ENCODE results near the gene CLPSL1. TPM values are rescaled to one million over a fixed set of nuclear protein-coding genes. Genes with fewer than 3 reads are reported as not detected.

The CLPSL1 gene
- total RNA-seq, 1 donor from 2014 or later, result not detected

DNA sequence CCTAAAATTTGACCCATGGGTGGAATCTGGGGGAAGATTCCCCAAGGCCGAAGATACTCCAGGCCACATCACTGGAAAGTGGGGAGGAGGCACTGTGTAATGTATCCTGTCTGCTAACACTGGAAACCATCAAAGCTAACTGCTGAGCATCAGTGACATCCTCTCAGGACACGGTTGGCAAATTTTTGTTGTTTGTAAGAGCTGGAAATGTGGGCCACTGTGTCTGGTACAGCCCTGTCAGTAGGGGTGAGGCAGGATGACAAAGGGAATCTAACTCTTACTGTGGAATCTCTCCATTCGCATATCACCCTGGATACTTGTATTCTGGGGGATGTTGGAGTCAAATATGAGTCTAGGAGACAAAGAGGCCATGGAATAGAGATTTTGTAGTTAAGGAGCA is 21.4 kb upstream of the CLPSL1 start:
- Histone ChIP-seq H3K27ac (no peak overlapping the region), H3K9ac (no peak overlapping the region), H2AFZ (replicated peaks) (peak overlapping the region; percentile 18), H3K79me2 (ENCODE audit: low read depth) (no peaks in the 10 kb centered on the region), H4K20me1 (ENCODE audit: low read depth) (no peaks in the 10 kb centered on the region), H3K4me2 (no peak overlapping the region), H3K9me3 (ENCODE audit: low read depth) (no peaks in the 10 kb centered on the region), H3K27me3 (no peaks in the 10 kb centered on the region), H3K36me3 (no peaks in the 10 kb centered on the region), H3K4me3 (no peak overlapping the region), H3K4me1 (peaks cover 15% of the 10 kb centered on the region), H3F3A (ENCODE audit: low read depth) (peaks cover 42% of the 10 kb centered on the region)
- DNase-seq (ENCODE audit: low spot score), result no peak
- Mint-ChIP-seq H3K9me3 (peaks cover 7% of the 10 kb centered on the region), H3K36me3 (no peaks in the 10 kb centered on the region), H3K4me1 (peaks cover 38% of the 10 kb centered on the region), H3K27ac (no peak overlapping the region), H3K4me3 (no peak overlapping the region), H3K27me3 (ENCODE audit: insufficient read depth, low read depth) (peaks cover 10% of the 10 kb centered on the region)
- TF ChIP-seq, protein P1, sequence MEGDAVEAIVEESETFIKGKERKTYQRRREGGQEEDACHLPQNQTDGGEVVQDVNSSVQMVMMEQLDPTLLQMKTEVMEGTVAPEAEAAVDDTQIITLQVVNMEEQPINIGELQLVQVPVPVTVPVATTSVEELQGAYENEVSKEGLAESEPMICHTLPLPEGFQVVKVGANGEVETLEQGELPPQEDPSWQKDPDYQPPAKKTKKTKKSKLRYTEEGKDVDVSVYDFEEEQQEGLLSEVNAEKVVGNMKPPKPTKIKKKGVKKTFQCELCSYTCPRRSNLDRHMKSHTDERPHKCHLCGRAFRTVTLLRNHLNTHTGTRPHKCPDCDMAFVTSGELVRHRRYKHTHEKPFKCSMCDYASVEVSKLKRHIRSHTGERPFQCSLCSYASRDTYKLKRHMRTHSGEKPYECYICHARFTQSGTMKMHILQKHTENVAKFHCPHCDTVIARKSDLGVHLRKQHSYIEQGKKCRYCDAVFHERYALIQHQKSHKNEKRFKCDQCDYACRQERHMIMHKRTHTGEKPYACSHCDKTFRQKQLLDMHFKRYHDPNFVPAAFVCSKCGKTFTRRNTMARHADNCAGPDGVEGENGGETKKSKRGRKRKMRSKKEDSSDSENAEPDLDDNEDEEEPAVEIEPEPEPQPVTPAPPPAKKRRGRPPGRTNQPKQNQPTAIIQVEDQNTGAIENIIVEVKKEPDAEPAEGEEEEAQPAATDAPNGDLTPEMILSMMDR (IDR thresholded peaks at IDR 0.05), result no peak
- TF ChIP-seq EZH2 (IDR thresholded peaks at IDR 0.05) (no peak), EZH2phosphoT487 (IDR thresholded peaks at IDR 0.05) (no peak)

DNA sequence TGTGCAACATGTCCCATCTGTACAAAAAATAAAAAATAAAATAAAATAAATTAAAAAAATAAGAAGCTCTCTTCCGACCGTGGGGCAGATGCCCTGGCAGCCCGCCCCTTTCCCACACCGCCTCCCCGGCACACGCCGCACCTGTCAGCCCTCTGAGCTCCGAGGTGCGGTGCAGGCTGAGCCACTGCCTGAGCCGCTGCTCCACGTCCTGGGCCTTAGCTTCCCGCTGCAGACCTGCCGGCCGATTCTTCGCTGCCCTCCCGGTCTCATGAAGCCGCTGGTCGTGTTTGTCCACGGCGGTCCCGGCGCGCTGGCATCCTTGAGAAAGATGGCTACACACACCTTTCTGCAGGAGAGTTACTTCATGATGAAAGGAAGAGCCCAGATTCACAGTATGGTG is 15.1 kb upstream of the CLPSL1 start:
- Mint-ChIP-seq H3K4me1 (peaks cover 13% of the 10 kb centered on the region), H3K36me3 (no peaks in the 10 kb centered on the region), H3K27ac (no peak overlapping the region), H3K9me3 (peaks cover 2% of the 10 kb centered on the region), H3K27me3 (ENCODE audit: insufficient read depth, low read depth) (peaks cover 19% of the 10 kb centered on the region), H3K4me3 (peak overlapping the region; percentile 51)
- no peaks in the 10 kb centered on the region for H3K36me3 ChIP-seq
- no peak overlapping the region for H3K27ac ChIP-seq
- no peak overlapping the region for H3K4me2 ChIP-seq
- H3K4me3 ChIP-seq, result no peak overlapping the region
- DNase-seq (ENCODE audit: low spot score), result no peak
- H3F3A ChIP-seq (ENCODE audit: low read depth), result peaks cover 26% of the 10 kb centered on the region
- TF ChIP-seq, protein P1 (IDR thresholded peaks at IDR 0.05), result no peak
- no peak for TF ChIP-seq EZH2phosphoT487 (IDR thresholded peaks at IDR 0.05)
- TF ChIP-seq EZH2 (IDR thresholded peaks at IDR 0.05), result no peak
- no peak overlapping the region for H3K9ac ChIP-seq
- H3K9me3 ChIP-seq (ENCODE audit: low read depth), result no peaks in the 10 kb centered on the region
- H4K20me1 ChIP-seq (ENCODE audit: low read depth), result no peaks in the 10 kb centered on the region
- H3K27me3 ChIP-seq, result no peaks in the 10 kb centered on the region
- no peaks in the 10 kb centered on the region for H3K4me1 ChIP-seq
- H2AFZ ChIP-seq (replicated peaks), result no peak overlapping the region
- H3K79me2 ChIP-seq (ENCODE audit: low read depth), result no peaks in the 10 kb centered on the region

DNA sequence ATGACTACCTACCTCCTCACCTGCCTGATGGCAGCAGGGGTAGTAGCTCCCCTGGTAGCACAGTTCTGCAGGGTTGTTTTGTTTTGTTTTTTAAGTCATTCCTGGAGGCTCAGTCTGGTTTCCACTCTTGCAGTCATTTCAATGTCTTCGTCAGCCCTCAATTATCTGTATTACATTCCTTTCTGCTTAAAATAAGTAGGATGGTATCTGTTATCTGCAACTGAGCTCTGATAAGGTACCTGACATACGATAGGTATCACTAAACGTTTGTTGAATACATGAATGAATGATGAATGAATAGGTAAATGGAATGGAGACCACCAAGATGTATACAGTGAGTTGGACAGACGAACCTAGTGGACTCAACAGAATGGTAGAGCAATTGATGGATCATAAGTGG is 11.6 kb upstream of the CLPSL1 start:
- Histone ChIP-seq H3K9me3 (ENCODE audit: low read depth) (no peaks in the 10 kb centered on the region), H3K27ac (no peak overlapping the region), H3K79me2 (ENCODE audit: low read depth) (no peaks in the 10 kb centered on the region), H4K20me1 (ENCODE audit: low read depth) (no peaks in the 10 kb centered on the region), H3K27me3 (no peaks in the 10 kb centered on the region), H3K9ac (no peak overlapping the region), H3K4me1 (no peaks in the 10 kb centered on the region), H2AFZ (replicated peaks) (no peak overlapping the region), H3K4me3 (no peak overlapping the region), H3K36me3 (no peaks in the 10 kb centered on the region), H3F3A (ENCODE audit: low read depth) (peaks cover 12% of the 10 kb centered on the region), H3K4me2 (no peak overlapping the region)
- no peak overlapping the region for H3K27ac Mint-ChIP-seq
- TF ChIP-seq EZH2phosphoT487 (IDR thresholded peaks at IDR 0.05) (no peak), EZH2 (IDR thresholded peaks at IDR 0.05) (no peak)
- TF ChIP-seq, protein P1 (IDR thresholded peaks at IDR 0.05), result no peak
- peaks cover 16% of the 10 kb centered on the region for H3K27me3 Mint-ChIP-seq (ENCODE audit: insufficient read depth, low read depth)
- H3K9me3 Mint-ChIP-seq, result peaks cover 2% of the 10 kb centered on the region
- no peak overlapping the region for H3K4me3 Mint-ChIP-seq
- peaks cover 4% of the 10 kb centered on the region for H3K4me1 Mint-ChIP-seq
- H3K36me3 Mint-ChIP-seq, result no peaks in the 10 kb centered on the region
- DNase-seq (ENCODE audit: low spot score), result no peak

DNA sequence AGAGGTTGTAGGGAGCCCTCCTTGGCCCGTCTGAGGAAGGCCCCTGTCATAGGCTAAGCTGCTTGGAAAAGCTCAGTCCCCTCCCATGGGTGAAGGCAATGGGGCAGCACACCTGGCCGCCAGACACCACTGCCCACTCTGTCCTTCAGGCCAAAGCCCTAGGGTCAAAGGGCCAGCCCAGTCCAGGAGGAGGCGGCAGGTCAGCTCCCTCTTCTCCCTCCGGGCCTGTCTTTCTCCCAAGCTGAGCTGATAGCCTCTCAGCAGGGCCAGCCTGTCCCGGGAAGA is 9.5 kb upstream of the CLPSL1 start:
- Histone ChIP-seq H3K4me3 (no peak overlapping the region), H3F3A (ENCODE audit: low read depth) (peaks cover 12% of the 10 kb centered on the region), H3K4me2 (no peak overlapping the region), H3K36me3 (no peaks in the 10 kb centered on the region), H3K27ac (no peak overlapping the region), H2AFZ (replicated peaks) (no peak overlapping the region), H3K9ac (no peak overlapping the region), H3K79me2 (ENCODE audit: low read depth) (no peaks in the 10 kb centered on the region), H3K4me1 (no peaks in the 10 kb centered on the region), H3K9me3 (ENCODE audit: low read depth) (no peaks in the 10 kb centered on the region), H4K20me1 (ENCODE audit: low read depth) (no peaks in the 10 kb centered on the region), H3K27me3 (peaks cover 8% of the 10 kb centered on the region)
- TF ChIP-seq, protein P1 (IDR thresholded peaks at IDR 0.05), result no peak
- Mint-ChIP-seq H3K4me3 (no peak overlapping the region), H3K4me1 (peaks cover 2% of the 10 kb centered on the region), H3K27me3 (ENCODE audit: insufficient read depth, low read depth) (peaks cover 10% of the 10 kb centered on the region), H3K9me3 (no peaks in the 10 kb centered on the region), H3K36me3 (no peaks in the 10 kb centered on the region), H3K27ac (no peak overlapping the region)
- no peak for DNase-seq (ENCODE audit: low spot score)

All from neural progenitor cell (in vitro differentiated cells).